Endodermal cell (in vitro differentiated cells): ENCODE measurements around the gene TAMALIN. TPM values are rescaled to one million over a fixed set of nuclear protein-coding genes. Genes with fewer than 3 reads are reported as not detected.
A peak's percentile ranks its signal among the peaks of the same experiment; 100 is the strongest.

Experiments used
- DNase-seq: peaks from one replicate; pipeline ENCODE4 v3.0.0-alpha.2; 2017
- H3K27ac ChIP-seq: 2 replicates; pipeline ENCODE4 v1.5.1; 2013; ENCODE audit warnings: mild to moderate bottlenecking, low read depth, low read length, moderate library complexity
- H3K27me3 ChIP-seq: 2 replicates; pipeline ENCODE4 v1.6.1; 2013; ENCODE audit warnings: mild to moderate bottlenecking, low read length, moderate library complexity; ENCODE audit not compliant: insufficient read depth, control insufficient read depth, poor library complexity, severe bottlenecking
- H3K36me3 ChIP-seq: 2 replicates; pipeline ENCODE4 v1.7.0; 2013; ENCODE audit warnings: mild to moderate bottlenecking, low read length, moderate library complexity; ENCODE audit not compliant: control insufficient read depth, insufficient read depth
- H3K4me1 ChIP-seq: one replicate; pipeline ENCODE4 v1.7.0; 2013; ENCODE audit warnings: low read length; ENCODE audit not compliant: control insufficient read depth, insufficient read depth
- H3K4me3 ChIP-seq: 2 replicates; pipeline ENCODE4 v1.5.1; 2013; ENCODE audit warnings: mild to moderate bottlenecking, low read length, moderate library complexity
- H3K9ac ChIP-seq: 2 replicates; pipeline ENCODE4 v1.6.1; 2013; ENCODE audit warnings: mild to moderate bottlenecking, low read length, moderate library complexity; ENCODE audit not compliant: poor library complexity, severe bottlenecking; ENCODE audit errors: extremely low read depth
- H3K9me3 ChIP-seq: 2 replicates; pipeline ENCODE4 v1.6.1; 2013; ENCODE audit warnings: mild to moderate bottlenecking, low read length, moderate library complexity; ENCODE audit not compliant: control insufficient read depth
- H3K27ac Mint-ChIP-seq: 2 replicates; pipeline ENCODE4 v1.8.0; 2020; ENCODE audit warnings: mixed read lengths
- H3K27me3 Mint-ChIP-seq: 2 replicates; pipeline ENCODE4 v1.8.0; 2021; ENCODE audit warnings: mild to moderate bottlenecking, mixed read lengths; ENCODE audit not compliant: insufficient read depth
- H3K36me3 Mint-ChIP-seq: 2 replicates; pipeline ENCODE4 v1.8.0; 2020; ENCODE audit warnings: low read depth, mixed read lengths
- H3K4me1 Mint-ChIP-seq: 2 replicates; pipeline ENCODE4 v1.8.0; 2020; ENCODE audit warnings: mixed read lengths
- H3K4me3 Mint-ChIP-seq: 2 replicates; pipeline ENCODE4 v1.8.0; 2020; ENCODE audit warnings: mild to moderate bottlenecking, moderate library complexity, mixed read lengths
- H3K9me3 Mint-ChIP-seq: 2 replicates; pipeline ENCODE4 v1.8.0; 2020; ENCODE audit warnings: mild to moderate bottlenecking, mixed read lengths
- CTCF ChIP-seq: fragments of 200-600 bp; sonication (generic); conservative IDR thresholded peaks from 2 replicates; pipeline ENCODE4 v1.5.0; 2021; ENCODE audit warnings: antibody characterized with exemption, mild to moderate bottlenecking
- WGBS, 2 experiments: methylation state at CpG; one replicate each; pipeline versions ENCODE4 v1.1.5 to v1.1.7; 2013; ENCODE audit warnings: missing lambda C conversion rate in 2 of 2, mixed read lengths in 1 of 2; ENCODE audit not compliant: insufficient coverage in 1 of 2, insufficient read length in 1 of 2; 5-methylcytosine and 5-hydroxymethylcytosine counted together
- total RNA-seq, 2 donors: library from RNA; stranded (reverse); fragmentation: NEBNext Ultra II Directional in 1 of 2; extraction: Animal tissue kit (Norgen Biotek cat#: 25700) in 1 of 2; gene quantifications; 2 replicates in 1 of 2; 3 replicates in 1 of 2; pipeline ENCODE4 v1.2.1, GENCODE V29; 2021

The TAMALIN gene
- total RNA-seq, 2 donors from 2014 or later: 4.4 to 9.1 TPM

- 3 to 4% methylated on average over 33 to 48 of the region's 48 CpGs for WGBS, 2 experiments
- H3K27ac ChIP-seq: peak overlapping the region; percentile 83
- H3K4me3 ChIP-seq: peak overlapping the region; percentile 75
- H3K36me3 ChIP-seq: no peaks in the 10 kb centered on the region
- Mint-ChIP-seq H3K9me3 (no peaks in the 10 kb centered on the region), H3K27ac (peak overlapping the region; percentile 91), H3K4me3 (peak overlapping the region; percentile 51), H3K36me3 (no peaks in the 10 kb centered on the region), H3K4me1 (peaks cover 22% of the 10 kb centered on the region), H3K27me3 (peaks cover 25% of the 10 kb centered on the region)
- peaks cover 3% of the 10 kb centered on the region for H3K4me1 ChIP-seq
- no peaks in the 10 kb centered on the region for H3K9me3 ChIP-seq
- peaks cover 20% of the 10 kb centered on the region for H3K27me3 ChIP-seq
- TF ChIP-seq CTCF: no peak
- peak overlapping the region; percentile 60 for H3K9ac ChIP-seq
- DNase-seq: peak; percentile 100
Observed at GRCh38 chr12:52032804-52033445, 26.2 kb downstream of the TAMALIN start.

- Histone ChIP-seq H3K4me3 (peak overlapping the region; percentile 73), H3K27me3 (peaks cover 20% of the 10 kb centered on the region), H3K27ac (peak overlapping the region; percentile 83), H3K9ac (peak overlapping the region; percentile 60), H3K36me3 (no peaks in the 10 kb centered on the region), H3K9me3 (no peaks in the 10 kb centered on the region), H3K4me1 (peaks cover 3% of the 10 kb centered on the region)
- peaks cover 25% of the 10 kb centered on the region for H3K27me3 Mint-ChIP-seq
- no peaks in the 10 kb centered on the region for H3K36me3 Mint-ChIP-seq
- DNase-seq: no peak
- 88 to 92% methylated on average over 11 to 12 of the region's 13 CpGs for WGBS, 2 experiments
- H3K27ac Mint-ChIP-seq: peak overlapping the region; percentile 91
- peak overlapping the region; percentile 51 for H3K4me3 Mint-ChIP-seq
- peaks cover 26% of the 10 kb centered on the region for H3K4me1 Mint-ChIP-seq
- TF ChIP-seq CTCF: no peak
- no peaks in the 10 kb centered on the region for H3K9me3 Mint-ChIP-seq
Observed at GRCh38 chr12:52033446-52034140, 26.8 kb downstream of the TAMALIN start.

- H3K9me3 Mint-ChIP-seq: no peaks in the 10 kb centered on the region
- no peak for DNase-seq
- no peaks in the 10 kb centered on the region for H3K36me3 ChIP-seq
- no peaks in the 10 kb centered on the region for H3K4me1 ChIP-seq
- no peak overlapping the region for H3K4me3 ChIP-seq
- no peak overlapping the region for H3K27ac ChIP-seq
- TF ChIP-seq CTCF: no peak
- peaks cover 25% of the 10 kb centered on the region for H3K27me3 Mint-ChIP-seq
- H3K9ac ChIP-seq: no peak overlapping the region
- H3K36me3 Mint-ChIP-seq: no peaks in the 10 kb centered on the region
- no peak overlapping the region for H3K4me3 Mint-ChIP-seq
- H3K4me1 Mint-ChIP-seq: peaks cover 18% of the 10 kb centered on the region
- peaks cover 20% of the 10 kb centered on the region for H3K27me3 ChIP-seq
- H3K9me3 ChIP-seq: no peaks in the 10 kb centered on the region
- WGBS, 2 experiments: 100% methylated on average over 3 of the region's 4 CpGs; no CpG with 5 or more reads in 1 of the 2 experiments
- no peak overlapping the region for H3K27ac Mint-ChIP-seq
Observed at GRCh38 chr12:52035190-52035589, 28.4 kb downstream of the TAMALIN start.
